ENCODE measurements around the gene KLHL29.

The KLHL29 gene

DNA sequence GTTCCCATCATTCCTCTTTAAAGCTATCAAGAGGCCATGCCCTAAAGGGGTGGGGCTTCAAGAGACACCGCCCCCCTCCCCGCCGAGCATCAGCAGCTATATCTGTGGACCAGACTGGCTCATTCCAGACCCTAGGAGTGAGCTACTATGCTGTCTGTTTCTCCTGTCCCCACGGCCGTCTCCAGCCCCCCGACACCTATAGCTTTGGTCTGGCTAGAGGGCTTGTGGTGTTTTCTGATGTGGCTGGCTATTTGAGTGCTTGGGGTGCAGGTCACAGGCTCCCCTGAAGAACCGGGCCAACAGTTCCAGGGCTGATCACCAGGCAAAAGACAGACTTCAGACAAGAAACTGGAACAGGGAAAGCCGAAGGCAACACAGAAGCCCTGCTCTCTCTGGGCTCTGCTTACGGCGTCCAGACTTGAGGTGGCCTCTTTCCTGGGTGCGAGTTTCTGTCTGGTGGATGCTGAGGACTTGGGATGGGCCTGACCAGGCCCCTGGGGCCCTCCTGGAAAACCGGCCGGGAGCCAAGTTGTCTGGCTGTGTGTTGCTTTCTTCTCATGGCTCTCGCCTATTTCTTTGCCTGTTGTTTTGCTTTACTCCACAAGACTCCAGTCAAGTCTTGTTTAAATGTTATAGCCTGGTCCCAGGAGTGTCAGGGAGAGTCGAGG, 83.6 kb downstream of the KLHL29 start:
- TF ChIP-seq POLR2A (IDR thresholded peaks at IDR 0.05; ENCODE audit: low read depth, low read length) = no peak
- TF ChIP-seq TAF1 (IDR thresholded peaks at IDR 0.05; ENCODE audit: borderline replicate concordance, low read depth, low read length) = no peak
- TF ChIP-seq POLR2AphosphoS5 (IDR thresholded peaks at IDR 0.05; ENCODE audit: low read depth, low read length) = no peak
- FAIRE-seq (no peak), DNase-seq (ENCODE audit: insufficient read length) (no peak)

DNA sequence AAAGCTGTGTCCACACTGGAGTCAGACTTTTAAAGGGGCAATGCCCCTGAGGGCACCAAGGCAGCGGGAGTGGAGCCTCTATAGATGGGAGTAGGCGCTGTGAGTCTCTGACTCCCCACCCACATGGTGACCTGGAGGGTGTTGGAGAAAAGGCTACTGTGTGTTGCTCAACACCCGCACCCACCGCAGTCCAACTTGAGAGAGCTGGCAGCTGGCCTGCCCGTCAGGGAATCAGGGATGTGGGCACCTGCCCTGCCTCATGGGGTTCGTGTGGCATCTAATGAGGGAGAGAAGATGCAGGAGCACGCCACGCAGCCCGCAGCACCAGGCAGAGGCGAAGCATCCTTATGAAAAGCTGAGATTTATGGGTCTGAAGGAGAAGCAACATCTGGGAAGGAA, 84.2 kb downstream of the KLHL29 start:
- DNase-seq (ENCODE audit: insufficient read length) = no peak
- TF ChIP-seq POLR2AphosphoS5 (IDR thresholded peaks at IDR 0.05; ENCODE audit: low read depth, low read length) = no peak
- no peak for TF ChIP-seq TAF1 (IDR thresholded peaks at IDR 0.05; ENCODE audit: borderline replicate concordance, low read depth, low read length)
- no peak for TF ChIP-seq POLR2A (IDR thresholded peaks at IDR 0.05; ENCODE audit: low read depth, low read length)
- FAIRE-seq = no peak

DNA sequence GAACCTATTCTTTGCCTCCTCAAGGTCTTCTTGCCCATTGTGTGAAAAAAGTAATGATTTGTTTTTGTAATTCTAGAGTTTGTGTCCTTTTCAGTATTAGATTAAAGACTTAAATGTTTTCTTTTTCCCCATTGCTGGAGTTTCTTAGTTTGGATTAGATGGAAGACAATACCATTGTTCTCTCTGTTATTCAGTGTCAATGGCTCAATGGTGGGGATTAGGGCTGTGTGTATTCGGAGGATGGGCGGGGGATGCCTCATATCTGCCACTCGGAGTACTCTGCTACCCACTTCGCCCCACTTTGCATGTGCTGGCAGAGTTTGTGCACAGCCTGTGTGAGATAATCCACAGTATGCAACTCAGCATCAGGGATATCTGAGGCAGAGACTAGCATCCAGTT, 90.1 kb downstream of the KLHL29 start:
- no peak for FAIRE-seq
- TF ChIP-seq TAF1 (IDR thresholded peaks at IDR 0.05; ENCODE audit: borderline replicate concordance, low read depth, low read length) (no peak), POLR2A (IDR thresholded peaks at IDR 0.05; ENCODE audit: low read depth, low read length) (no peak), POLR2AphosphoS5 (IDR thresholded peaks at IDR 0.05; ENCODE audit: low read depth, low read length) (no peak)
- no peak for DNase-seq (ENCODE audit: insufficient read length)

DNA sequence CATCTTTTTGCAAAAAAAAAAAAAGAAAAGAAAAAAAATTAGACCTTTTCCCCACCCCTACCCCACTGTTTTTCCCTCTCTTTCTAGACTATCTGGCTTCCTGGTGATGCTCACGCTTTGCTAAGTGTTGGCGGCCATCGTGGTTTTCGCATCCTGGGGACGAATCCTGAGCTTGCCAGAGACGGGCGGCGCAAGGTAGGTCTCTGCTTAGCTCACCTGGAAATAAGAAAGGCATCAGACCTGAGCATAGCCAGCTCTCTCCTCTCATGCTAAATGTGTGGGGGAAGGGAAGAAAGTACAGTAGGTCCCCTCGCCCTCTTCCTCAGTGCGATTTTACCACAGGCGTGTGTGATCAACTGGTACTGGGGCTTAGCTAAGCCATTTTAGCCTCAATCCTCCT, 90.5 kb downstream of the KLHL29 start:
- DNase-seq (ENCODE audit: insufficient read length) (no peak), FAIRE-seq (no peak)
- no peak for TF ChIP-seq POLR2A (IDR thresholded peaks at IDR 0.05; ENCODE audit: low read depth, low read length)

DNA sequence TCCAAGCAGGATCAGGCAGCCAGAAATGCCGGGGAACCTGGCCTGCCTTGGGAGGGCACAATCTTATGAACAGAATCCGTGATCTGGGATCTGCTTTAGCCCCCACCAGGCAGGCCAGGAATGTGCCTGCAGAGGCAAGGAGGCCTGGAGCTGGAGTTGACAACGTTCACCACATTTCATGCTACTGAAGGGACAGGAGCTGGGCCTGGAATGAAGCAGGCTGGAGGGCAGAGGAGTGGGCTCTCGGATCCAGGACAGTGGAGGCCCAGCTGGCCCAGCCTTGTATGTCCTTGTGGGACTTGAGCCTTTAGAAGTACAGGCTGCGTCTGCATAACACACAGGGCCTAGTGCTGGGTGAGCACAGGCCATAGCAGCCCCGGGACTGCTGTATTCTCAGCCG, 91.8 kb downstream of the KLHL29 start:
- DNase-seq (ENCODE audit: insufficient read length) (no peak), FAIRE-seq (no peak)
- TF ChIP-seq POLR2AphosphoS5 (IDR thresholded peaks at IDR 0.05; ENCODE audit: low read depth, low read length) = no peak
- no peak for TF ChIP-seq TAF1 (IDR thresholded peaks at IDR 0.05; ENCODE audit: borderline replicate concordance, low read depth, low read length)
- no peak for TF ChIP-seq POLR2A (IDR thresholded peaks at IDR 0.05; ENCODE audit: low read depth, low read length)

- TF ChIP-seq TAF1 (IDR thresholded peaks at IDR 0.05; ENCODE audit: borderline replicate concordance, low read depth, low read length) (no peak), POLR2A (IDR thresholded peaks at IDR 0.05; ENCODE audit: low read depth, low read length) (no peak), POLR2AphosphoS5 (IDR thresholded peaks at IDR 0.05; ENCODE audit: low read depth, low read length) (no peak)
- DNase-seq (ENCODE audit: insufficient read length) (no peak), FAIRE-seq (no peak)
Measured at GRCh38 chr2:23477392-23477791, 92.4 kb downstream of the KLHL29 start.

- FAIRE-seq (no peak), DNase-seq (ENCODE audit: insufficient read length) (no peak)
- TF ChIP-seq POLR2A (IDR thresholded peaks at IDR 0.05; ENCODE audit: low read depth, low read length) (no peak), POLR2AphosphoS5 (IDR thresholded peaks at IDR 0.05; ENCODE audit: low read depth, low read length) (no peak), TAF1 (IDR thresholded peaks at IDR 0.05; ENCODE audit: borderline replicate concordance, low read depth, low read length) (no peak)
Measured at GRCh38 chr2:23478087-23478932, 93.3 kb downstream of the KLHL29 start.

DNA sequence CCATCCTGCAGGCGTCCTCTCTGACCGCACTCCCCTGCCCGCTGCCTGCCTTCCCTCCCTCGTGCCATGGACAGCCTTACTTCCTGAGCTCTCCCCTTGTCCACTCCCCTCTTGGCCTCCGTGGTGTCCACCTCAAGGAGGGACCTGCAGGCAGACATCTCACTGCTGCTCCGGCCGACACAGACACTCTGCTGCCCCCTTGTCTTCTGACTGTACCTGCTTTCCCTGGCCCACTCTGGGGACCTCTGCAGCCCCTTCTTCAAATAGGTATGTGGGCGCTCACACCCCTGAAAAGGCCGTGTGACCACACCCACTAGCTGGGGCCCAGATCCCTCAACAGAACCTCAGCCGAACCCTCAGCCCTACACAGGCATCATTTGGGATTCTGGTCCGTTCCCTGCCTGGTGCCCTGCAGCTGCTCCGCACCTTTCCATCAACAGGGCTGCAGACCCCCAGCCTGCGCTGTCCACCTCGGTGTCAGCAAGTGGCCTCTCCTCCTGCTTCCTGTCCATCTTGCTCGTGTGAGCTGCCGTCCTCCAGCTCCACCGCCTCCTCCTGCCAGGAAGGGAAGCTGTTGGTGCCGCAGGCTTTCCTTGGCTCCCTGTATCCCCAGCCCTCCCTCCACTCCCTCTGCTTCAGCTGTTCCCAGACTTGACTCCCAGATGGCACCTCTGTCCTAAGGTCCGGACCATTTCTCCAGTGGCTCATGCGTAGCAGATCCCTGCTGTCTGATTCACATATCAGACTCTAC, 94.1 kb downstream of the KLHL29 start:
- DNase-seq (ENCODE audit: insufficient read length) = no peak
- no peak for FAIRE-seq
- no peak for TF ChIP-seq POLR2AphosphoS5 (IDR thresholded peaks at IDR 0.05; ENCODE audit: low read depth, low read length)
- no peak for TF ChIP-seq TAF1 (IDR thresholded peaks at IDR 0.05; ENCODE audit: borderline replicate concordance, low read depth, low read length)
- no peak for TF ChIP-seq POLR2A (IDR thresholded peaks at IDR 0.05; ENCODE audit: low read depth, low read length)

GRCh38 chr2:23480957-23481797, 96.2 kb downstream of the KLHL29 start:
- DNase-seq (ENCODE audit: insufficient read length) = no peak

DNA sequence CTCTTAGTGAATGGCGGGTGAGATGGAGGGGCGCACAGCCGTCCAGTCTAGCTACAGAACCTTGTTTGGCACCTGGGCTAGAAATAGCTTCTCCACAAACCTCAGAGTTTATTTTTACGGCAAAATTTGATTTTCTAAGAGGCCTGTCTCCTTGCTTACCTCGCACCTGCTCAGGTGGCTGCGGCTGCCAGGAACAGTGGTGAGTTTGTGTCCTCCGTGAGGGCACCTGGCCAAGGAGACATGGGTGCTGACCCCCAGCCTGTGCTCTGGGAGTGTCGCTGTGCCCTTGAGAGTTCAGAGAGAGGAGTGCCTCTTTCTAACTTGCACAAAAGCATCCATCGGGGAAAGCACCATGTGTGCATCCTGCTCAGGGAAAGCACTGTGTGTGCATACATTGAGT, 97.2 kb downstream of the KLHL29 start:
- DNase-seq (ENCODE audit: insufficient read length) = no peak
- FAIRE-seq = no peak
- TF ChIP-seq TAF1 (IDR thresholded peaks at IDR 0.05; ENCODE audit: borderline replicate concordance, low read depth, low read length) (no peak), POLR2A (IDR thresholded peaks at IDR 0.05; ENCODE audit: low read depth, low read length) (no peak), POLR2AphosphoS5 (IDR thresholded peaks at IDR 0.05; ENCODE audit: low read depth, low read length) (no peak)

More at GRCh38 chr2:23480957-23481797, 96.2 kb downstream of the KLHL29 start:
- FAIRE-seq = no peak
- TF ChIP-seq TAF1 (IDR thresholded peaks at IDR 0.05; ENCODE audit: borderline replicate concordance, low read depth, low read length) (no peak), POLR2A (IDR thresholded peaks at IDR 0.05; ENCODE audit: low read depth, low read length) (no peak), POLR2AphosphoS5 (IDR thresholded peaks at IDR 0.05; ENCODE audit: low read depth, low read length) (no peak)

- no peak for FAIRE-seq
- TF ChIP-seq POLR2AphosphoS5 (IDR thresholded peaks at IDR 0.05; ENCODE audit: low read depth, low read length) (no peak), TAF1 (IDR thresholded peaks at IDR 0.05; ENCODE audit: borderline replicate concordance, low read depth, low read length) (no peak), POLR2A (IDR thresholded peaks at IDR 0.05; ENCODE audit: low read depth, low read length) (no peak)
- DNase-seq (ENCODE audit: insufficient read length) = no peak
Measured at GRCh38 chr2:23482607-23483006, 97.6 kb downstream of the KLHL29 start.
